ENCODE data around the gene URI1.
"Not testable (repeated sequence)": the region's sequence is repeated elsewhere in the genome, so short reads cannot be mapped to it uniquely, and the experiment has no call there.

Gene URI1

GRCh38 chr19:29945433-29945832, 3.4 kb downstream of the URI1 start:
- Mint-ChIP-seq H3K27ac (peak overlapping the region; percentile 6 to 89), H3K36me3 (ENCODE audit: insufficient read depth) (peaks cover 12% of the 10 kb centered on the region), H3K4me3 (peak overlapping the region; percentile 32 to 87), H3K9me3 (no peaks in the 10 kb centered on the region), H3K4me1 (ENCODE audit: low read depth in 2 of 2) (peaks cover 46 to 54% of the 10 kb centered on the region in 2 donors), H3K27me3 (no peaks in the 10 kb centered on the region)
- no peak for DNase-seq
- no peak for ATAC-seq (replicated peaks)

- Mint-ChIP-seq H3K4me1 (ENCODE audit: low read depth in 2 of 2) (peaks cover 51 to 55% of the 10 kb centered on the region in 2 donors), H3K36me3 (ENCODE audit: insufficient read depth) (peaks cover 9% of the 10 kb centered on the region), H3K27me3 (no peaks in the 10 kb centered on the region), H3K4me3 (peak overlapping the region in 1 of 2 donors; percentile 0), H3K27ac (peak overlapping the region in 1 of 2 donors; percentile 79), H3K9me3 (no peaks in the 10 kb centered on the region)
- DNase-seq: no peak
- no peak for ATAC-seq (replicated peaks)
Measured at GRCh38 chr19:29946645-29947044, 4.6 kb downstream of the URI1 start.

- Mint-ChIP-seq H3K4me3 (no peak overlapping the region), H3K9me3 (no peaks in the 10 kb centered on the region), H3K27me3 (no peaks in the 10 kb centered on the region), H3K27ac (peak overlapping the region; percentile 79 to 82), H3K36me3 (ENCODE audit: insufficient read depth) (peaks cover 5% of the 10 kb centered on the region), H3K4me1 (ENCODE audit: low read depth in 2 of 2) (peaks cover 53 to 63% of the 10 kb centered on the region in 2 donors)
- DNase-seq (no peak), ATAC-seq (replicated peaks) (no peak)
Measured at GRCh38 chr19:29947871-29948270, 5.8 kb downstream of the URI1 start.

GRCh38 chr19:29948759-29949470, 6.9 kb downstream of the URI1 start:
- not testable (repeated sequence) for H3K36me3 Mint-ChIP-seq (ENCODE audit: insufficient read depth); H3K9me3 Mint-ChIP-seq; DNase-seq; H3K4me3 Mint-ChIP-seq; H3K27me3 Mint-ChIP-seq; ATAC-seq (replicated peaks)
- peak overlapping the region; percentile 49 to 79 for H3K27ac Mint-ChIP-seq
- H3K4me1 Mint-ChIP-seq (ENCODE audit: low read depth in 2 of 2): peaks cover 50 to 64% of the 10 kb centered on the region in 2 donors

- Mint-ChIP-seq H3K27me3 (no peaks in the 10 kb centered on the region), H3K4me1 (ENCODE audit: low read depth in 2 of 2) (peaks cover 31 to 55% of the 10 kb centered on the region in 2 donors), H3K27ac (peak overlapping the region in 1 of 2 donors; percentile 9), H3K36me3 (ENCODE audit: insufficient read depth) (peaks cover 12% of the 10 kb centered on the region), H3K4me3 (no peak overlapping the region), H3K9me3 (no peaks in the 10 kb centered on the region)
- ATAC-seq (replicated peaks) (no peak), DNase-seq (no peak)
Measured at GRCh38 chr19:29952177-29952576, 10.1 kb downstream of the URI1 start.

- peak overlapping the region in 1 of 2 donors; percentile 9 for H3K27ac Mint-ChIP-seq
- H3K9me3 Mint-ChIP-seq: no peaks in the 10 kb centered on the region
- DNase-seq (no peak), ATAC-seq (replicated peaks) (no peak)
- H3K4me1 Mint-ChIP-seq (ENCODE audit: low read depth in 2 of 2): peaks cover 27 to 54% of the 10 kb centered on the region in 2 donors
- peaks cover 12% of the 10 kb centered on the region for H3K36me3 Mint-ChIP-seq (ENCODE audit: insufficient read depth)
- H3K27me3 Mint-ChIP-seq: no peaks in the 10 kb centered on the region
- H3K4me3 Mint-ChIP-seq: no peak overlapping the region
Measured at GRCh38 chr19:29952646-29953045, 10.6 kb downstream of the URI1 start.

GRCh38 chr19:29953352-29954247, 11.6 kb downstream of the URI1 start:
- ATAC-seq (replicated peaks): no peak
- peaks cover 12% of the 10 kb centered on the region for H3K36me3 Mint-ChIP-seq (ENCODE audit: insufficient read depth)

GRCh38 chr19:29956855-29957254, 14.8 kb downstream of the URI1 start:
- ATAC-seq (replicated peaks) (no peak), DNase-seq (no peak)
- Mint-ChIP-seq H3K27ac (peak overlapping the region in 1 of 2 donors; percentile 81), H3K4me1 (ENCODE audit: low read depth in 2 of 2) (peaks cover 22 to 60% of the 10 kb centered on the region in 2 donors), H3K27me3 (no peaks in the 10 kb centered on the region), H3K4me3 (no peak overlapping the region), H3K36me3 (ENCODE audit: insufficient read depth) (peaks cover 12% of the 10 kb centered on the region), H3K9me3 (no peaks in the 10 kb centered on the region)

More at GRCh38 chr19:29953352-29954247, 11.6 kb downstream of the URI1 start:
- no peak for DNase-seq
- H3K4me3 Mint-ChIP-seq: no peak overlapping the region
- no peaks in the 10 kb centered on the region for H3K9me3 Mint-ChIP-seq
- H3K4me1 Mint-ChIP-seq (ENCODE audit: low read depth in 2 of 2): peaks cover 23 to 54% of the 10 kb centered on the region in 2 donors
- peak overlapping the region in 1 of 2 donors; percentile 35 for H3K27ac Mint-ChIP-seq
- H3K27me3 Mint-ChIP-seq: no peaks in the 10 kb centered on the region

GRCh38 chr19:29961311-29961710, 19.3 kb downstream of the URI1 start:
- Mint-ChIP-seq H3K9me3 (no peaks in the 10 kb centered on the region), H3K4me1 (ENCODE audit: low read depth in 2 of 2) (peaks cover 37 to 82% of the 10 kb centered on the region in 2 donors), H3K27me3 (no peaks in the 10 kb centered on the region), H3K27ac (peak overlapping the region in 1 of 2 donors; percentile 26), H3K4me3 (peak overlapping the region in 1 of 2 donors; percentile 50), H3K36me3 (ENCODE audit: insufficient read depth) (no peaks in the 10 kb centered on the region)
- DNase-seq (no peak), ATAC-seq (replicated peaks) (no peak)

GRCh38 chr19:29962793-29963192, 20.8 kb downstream of the URI1 start:
- H3K4me3 Mint-ChIP-seq: peak overlapping the region in 1 of 2 donors; percentile 42
- DNase-seq: no peak
- no peaks in the 10 kb centered on the region for H3K9me3 Mint-ChIP-seq
- no peaks in the 10 kb centered on the region for H3K36me3 Mint-ChIP-seq (ENCODE audit: insufficient read depth)
- H3K27me3 Mint-ChIP-seq: no peaks in the 10 kb centered on the region
- ATAC-seq (replicated peaks): no peak
- H3K27ac Mint-ChIP-seq: no peak overlapping the region
- peaks cover 46 to 87% of the 10 kb centered on the region in 2 donors for H3K4me1 Mint-ChIP-seq (ENCODE audit: low read depth in 2 of 2)

GRCh38 chr19:29963576-29963975, 21.5 kb downstream of the URI1 start:
- Mint-ChIP-seq H3K36me3 (ENCODE audit: insufficient read depth) (no peaks in the 10 kb centered on the region), H3K4me3 (peak overlapping the region in 1 of 2 donors; percentile 42), H3K4me1 (ENCODE audit: low read depth in 2 of 2) (peaks cover 47 to 84% of the 10 kb centered on the region in 2 donors), H3K27me3 (no peaks in the 10 kb centered on the region), H3K27ac (peak overlapping the region; percentile 7 to 61), H3K9me3 (no peaks in the 10 kb centered on the region)
- ATAC-seq (replicated peaks): no peak
- DNase-seq: no peak

GRCh38 chr19:29964171-29964570, 22.1 kb downstream of the URI1 start:
- peaks cover 49 to 86% of the 10 kb centered on the region in 2 donors for H3K4me1 Mint-ChIP-seq (ENCODE audit: low read depth in 2 of 2)
- no peaks in the 10 kb centered on the region for H3K9me3 Mint-ChIP-seq
- H3K36me3 Mint-ChIP-seq (ENCODE audit: insufficient read depth): no peaks in the 10 kb centered on the region
- DNase-seq (no peak), ATAC-seq (replicated peaks) (no peak)
- peak overlapping the region in 1 of 2 donors; percentile 42 for H3K4me3 Mint-ChIP-seq
- no peaks in the 10 kb centered on the region for H3K27me3 Mint-ChIP-seq
- H3K27ac Mint-ChIP-seq: peak overlapping the region in 1 of 2 donors; percentile 7

GRCh38 chr19:29965492-29965891, 23.5 kb downstream of the URI1 start:
- Mint-ChIP-seq H3K36me3 (ENCODE audit: insufficient read depth) (no peaks in the 10 kb centered on the region), H3K4me3 (peak overlapping the region in 1 of 2 donors; percentile 25), H3K27ac (peak overlapping the region; percentile 7 to 79), H3K27me3 (no peaks in the 10 kb centered on the region), H3K4me1 (ENCODE audit: low read depth in 2 of 2) (peaks cover 50 to 84% of the 10 kb centered on the region in 2 donors), H3K9me3 (no peaks in the 10 kb centered on the region)
- ATAC-seq (replicated peaks) (no peak), DNase-seq (no peak)
